GM19455 (cell line): Measurements from ENCODE around the gene ARSG.
"Not testable (repeated sequence)": the region's sequence is repeated elsewhere in the genome, so short reads cannot be mapped to it uniquely, and the experiment has no call there.

Experiments used
- ATAC-seq: cut with Tn5 transposase; IDR thresholded peaks from one replicate; pipeline ENCODE4 v1.9.1; 2021; ENCODE audit not compliant: unreplicated experiment

The ARSG gene

DNA sequence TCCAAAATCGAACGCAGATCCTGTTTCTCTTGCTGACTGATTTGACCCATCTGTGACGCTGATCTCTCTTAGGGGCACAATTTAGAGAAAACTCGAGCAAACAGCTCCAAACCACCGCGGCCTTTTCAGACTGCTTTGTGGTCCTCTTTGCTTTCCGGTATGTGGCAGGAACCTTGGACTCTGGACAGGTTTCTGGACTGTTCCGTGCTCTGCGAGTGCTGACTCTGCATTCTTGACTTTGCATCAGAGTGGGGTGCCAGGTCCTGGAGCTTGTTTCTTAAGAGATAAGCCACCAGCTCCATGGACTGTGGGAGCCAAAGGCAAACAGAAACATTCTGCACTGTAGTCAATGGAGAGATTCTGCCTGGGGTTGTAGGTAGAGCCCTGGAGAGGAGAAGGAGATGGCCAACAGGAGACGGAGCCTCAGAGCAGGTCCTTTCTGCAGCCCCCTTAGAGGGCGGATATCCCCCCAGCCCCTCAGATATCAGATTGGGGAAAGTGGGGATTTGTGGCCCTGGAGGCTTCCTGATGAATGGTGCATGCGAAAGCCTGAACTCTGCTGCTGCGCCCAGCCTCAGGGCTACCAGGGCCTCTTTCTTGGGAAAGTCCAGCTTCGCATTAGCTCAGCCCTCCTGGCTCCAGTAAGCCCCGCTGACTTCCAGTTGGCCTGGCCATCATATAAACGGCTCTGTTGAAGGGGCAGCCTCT lies 100.4 kb downstream of the ARSG start:
- ATAC-seq: no peak

GRCh38 chr17:68394608-68395331 lies 103.5 kb downstream of the ARSG start:
- ATAC-seq: no peak

DNA sequence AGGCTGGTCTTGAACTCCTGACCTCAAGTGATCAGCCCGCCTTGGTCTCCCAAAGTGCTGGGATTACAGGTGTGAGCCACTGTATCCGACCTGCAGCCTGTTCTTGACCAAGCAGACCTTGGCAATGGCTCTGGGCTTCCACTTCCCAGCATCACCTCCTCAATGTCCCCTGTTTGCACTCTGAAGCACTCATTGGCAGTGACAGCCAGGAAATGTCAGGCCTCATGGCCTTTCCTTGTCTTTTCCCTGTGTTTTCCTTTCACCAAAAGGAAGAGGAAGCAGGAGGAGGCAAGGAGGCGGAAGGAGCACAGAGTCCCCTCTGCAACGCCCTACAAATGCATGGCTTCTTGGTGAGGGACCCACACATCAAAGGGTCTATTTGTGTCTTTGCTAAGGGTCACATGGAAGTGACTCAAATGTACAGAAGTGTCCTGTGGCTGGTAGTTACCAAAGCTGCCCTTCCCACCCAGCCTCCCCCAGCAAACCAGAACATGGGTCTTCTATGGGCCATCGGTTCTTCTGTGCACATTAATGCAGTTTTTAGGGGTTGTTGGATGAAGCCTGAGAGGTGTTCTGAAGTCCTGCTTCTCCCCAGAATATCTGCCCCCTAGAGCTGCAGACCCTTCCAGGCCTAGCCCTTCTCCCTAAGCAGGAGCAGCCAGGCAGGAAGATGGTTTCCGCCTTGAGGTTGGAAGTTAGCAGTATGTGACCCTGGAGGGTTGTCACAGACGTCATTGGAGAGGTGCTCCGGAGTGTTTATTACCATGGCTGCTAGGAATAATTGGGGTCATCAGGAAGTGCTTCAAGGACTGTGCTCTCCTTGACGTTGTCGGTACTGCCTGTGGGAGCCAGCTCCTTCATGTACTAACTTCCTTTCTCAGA lies 105.2 kb downstream of the ARSG start:
- ATAC-seq: no peak

- ATAC-seq: no peak
Observed at GRCh38 chr17:68397108-68397536, 105.8 kb downstream of the ARSG start.

GRCh38 chr17:68398691-68399637 lies 107.7 kb downstream of the ARSG start:
- peak; percentile 83 for ATAC-seq

GRCh38 chr17:68399638-68400403 lies 108.5 kb downstream of the ARSG start:
- ATAC-seq: no peak

GRCh38 chr17:68400404-68400735 lies 109.1 kb downstream of the ARSG start:
- no peak for ATAC-seq

DNA sequence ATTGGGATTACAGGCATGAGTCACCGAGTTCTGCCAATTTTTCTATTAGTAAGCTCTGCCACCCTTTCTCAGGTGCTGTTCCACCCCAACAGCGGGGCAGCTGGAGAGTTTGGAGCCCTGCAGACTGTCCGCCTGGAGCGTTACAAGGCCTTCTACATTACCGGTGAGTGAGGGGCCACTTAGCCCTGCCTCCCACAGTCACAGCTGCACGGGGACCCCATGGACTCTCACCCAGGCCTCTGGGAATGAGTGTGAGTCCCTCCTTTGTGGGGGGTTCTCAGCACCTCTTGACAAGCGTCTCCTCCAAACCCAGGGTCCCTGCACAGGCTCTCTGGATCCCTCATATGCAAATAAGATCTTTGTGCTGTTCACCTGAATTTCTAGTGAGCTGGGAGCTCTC lies 110.0 kb downstream of the ARSG start:
- ATAC-seq: no peak

- no peak for ATAC-seq
Observed at GRCh38 chr17:68403122-68403521, 111.8 kb downstream of the ARSG start.

GRCh38 chr17:68403837-68404236 lies 112.5 kb downstream of the ARSG start:
- ATAC-seq: not testable (repeated sequence)

GRCh38 chr17:68407656-68408055 lies 116.4 kb downstream of the ARSG start:
- ATAC-seq: not testable (repeated sequence)

DNA sequence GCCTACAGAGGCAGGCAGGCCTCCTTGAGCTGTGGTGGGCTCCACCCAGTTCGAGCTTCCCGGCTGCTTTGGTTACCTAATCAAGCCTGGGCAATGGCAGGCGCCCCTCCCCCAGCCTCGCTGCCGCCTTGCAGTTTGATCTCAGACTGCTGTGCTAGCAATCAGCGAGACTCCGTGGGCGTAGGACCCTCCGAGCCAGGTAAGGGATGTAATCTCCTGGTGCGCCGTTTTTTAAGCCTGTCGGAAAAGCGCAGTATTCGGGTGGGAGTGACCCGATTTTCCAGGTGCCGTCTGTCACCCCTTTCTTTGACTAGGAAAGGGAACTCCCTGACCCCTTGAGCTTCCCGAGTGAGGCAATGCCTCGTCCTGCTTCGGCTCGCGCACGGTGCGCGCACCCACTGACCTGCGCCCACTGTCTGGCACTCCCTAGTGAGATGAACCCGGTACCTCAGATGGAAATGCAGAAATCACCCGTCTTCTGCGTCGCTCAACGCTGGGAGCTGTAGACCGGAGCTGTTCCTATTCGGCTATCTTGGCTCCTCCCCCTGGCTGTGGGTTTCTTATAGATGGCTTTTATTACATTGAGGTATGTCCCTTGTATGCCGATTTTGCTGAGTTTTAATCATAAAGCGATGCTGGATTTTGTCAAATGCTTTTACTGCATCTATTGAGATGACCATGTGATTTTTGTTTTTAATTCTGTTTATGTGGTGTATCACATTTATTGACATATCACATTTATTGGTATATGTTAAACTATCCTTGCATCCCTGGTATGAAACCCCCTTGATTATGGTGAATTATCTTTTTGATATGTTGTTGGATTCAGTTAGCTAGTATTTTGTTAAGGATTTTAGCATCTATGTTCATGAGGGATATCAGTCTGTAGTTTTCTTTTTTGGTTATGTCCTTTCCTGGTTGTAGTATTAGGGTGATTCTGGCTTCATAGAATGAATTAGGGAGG lies 122.6 kb downstream of the ARSG start:
- ATAC-seq: not testable (repeated sequence)

DNA sequence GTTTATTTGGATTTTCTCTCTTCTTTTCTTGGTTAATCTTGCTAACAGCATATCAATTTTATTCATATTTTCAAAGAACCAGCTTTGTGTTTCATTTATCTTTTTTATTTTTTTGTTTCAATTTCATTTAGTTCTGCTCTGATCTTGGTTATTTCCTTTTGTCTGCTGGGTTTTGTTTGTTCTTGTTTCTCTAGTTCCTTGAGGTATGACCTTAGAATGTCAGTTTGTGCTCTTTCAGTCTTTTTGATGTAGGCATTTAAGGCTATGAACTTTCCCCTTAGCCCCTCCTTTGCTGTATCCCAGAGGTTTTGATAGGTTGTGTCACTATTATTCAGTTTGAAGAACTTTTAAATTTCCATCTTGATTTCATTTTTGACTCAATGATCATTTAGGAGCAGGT lies 123.6 kb downstream of the ARSG start:
- ATAC-seq: not testable (repeated sequence)

- no peak for ATAC-seq
Observed at GRCh38 chr17:68417317-68417716, 126.0 kb downstream of the ARSG start.

- ATAC-seq: no peak
Observed at GRCh38 chr17:68418876-68419275, 127.6 kb downstream of the ARSG start.

DNA sequence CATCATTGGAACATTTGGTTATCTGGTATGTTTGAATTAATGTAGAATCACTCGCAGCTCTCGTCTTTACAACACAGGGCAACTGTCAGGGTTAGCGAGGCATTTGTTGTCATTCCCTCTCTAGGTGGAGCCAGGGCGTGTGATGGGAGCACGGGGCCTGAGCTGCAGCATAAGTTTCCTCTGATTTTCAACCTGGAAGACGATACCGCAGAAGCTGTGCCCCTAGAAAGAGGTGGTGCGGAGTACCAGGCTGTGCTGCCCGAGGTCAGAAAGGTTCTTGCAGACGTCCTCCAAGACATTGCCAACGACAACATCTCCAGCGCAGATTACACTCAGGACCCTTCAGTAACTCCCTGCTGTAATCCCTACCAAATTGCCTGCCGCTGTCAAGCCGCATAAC lies 128.8 kb downstream of the ARSG start:
- no peak for ATAC-seq

DNA sequence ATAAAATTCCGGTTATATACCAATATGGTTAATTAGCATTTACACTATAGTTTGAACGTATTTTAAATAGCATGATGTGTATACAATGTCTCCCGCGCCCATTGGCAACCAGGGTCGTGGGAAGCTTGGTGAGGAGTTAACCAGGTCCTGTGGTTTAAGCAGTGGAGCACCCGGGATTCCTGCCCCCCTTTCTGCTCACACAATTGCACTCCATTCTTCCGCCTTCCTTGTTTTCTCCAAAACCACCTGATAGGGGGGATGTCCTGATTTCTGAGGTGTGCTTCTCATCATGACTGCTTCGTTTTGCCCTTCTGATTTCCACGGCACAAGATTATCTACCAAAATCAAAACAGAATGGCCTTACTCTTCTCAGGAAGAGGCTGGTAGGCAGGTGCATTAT lies 130.2 kb downstream of the ARSG start:
- ATAC-seq: no peak

DNA sequence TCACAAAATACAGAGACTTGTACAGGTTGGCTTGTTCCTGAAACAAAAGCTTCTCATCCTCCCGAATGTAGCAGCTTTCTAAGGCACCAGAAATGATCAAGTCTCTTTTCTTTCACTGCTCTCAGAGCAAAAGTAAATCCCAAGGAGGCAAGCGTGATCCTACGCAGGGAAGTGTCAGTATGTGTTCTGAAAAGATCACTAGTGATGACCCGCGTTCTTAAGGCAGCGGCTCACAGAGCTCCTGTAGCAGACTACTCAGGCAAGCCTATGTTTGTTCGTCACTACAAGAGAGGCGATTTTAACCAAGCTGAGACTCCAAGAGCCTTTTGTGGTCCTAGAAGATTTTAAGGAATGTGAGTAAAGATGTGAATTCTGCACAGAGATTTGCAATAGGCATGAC lies 131.5 kb downstream of the ARSG start:
- no peak for ATAC-seq

DNA sequence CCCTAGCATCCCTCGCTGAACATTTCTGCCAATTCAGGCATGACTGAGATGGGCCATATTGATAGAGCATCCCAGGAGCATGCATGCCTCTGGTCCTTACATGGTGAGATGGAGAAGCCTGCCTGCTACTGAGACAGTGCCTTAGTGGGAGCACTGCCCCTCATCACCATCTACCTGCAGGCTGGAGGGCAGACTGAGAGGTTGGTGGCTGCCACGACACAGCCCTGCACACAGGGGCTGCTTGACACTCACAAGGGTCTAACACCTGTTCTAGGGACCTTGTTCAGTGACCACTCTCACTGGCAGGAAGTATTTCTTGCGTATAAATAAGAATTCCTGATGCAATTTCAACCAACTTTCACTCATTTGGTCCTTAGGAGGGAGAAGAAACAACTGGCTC lies 132.0 kb downstream of the ARSG start:
- no peak for ATAC-seq
